Tibial artery (tissue), 4 donors: ENCODE data around the gene GANC.

Experiments
- DNase-seq, 2 donors: peaks; one replicate each; pipeline ENCODE4 v3.0.0-alpha.2; 2019
- H3K27ac ChIP-seq, 2 donors: fragments of 200-600 bp; sonication (generic) in 1 of 2; 1 replicate in 1 of 2; 2 replicates in 1 of 2; pipeline ENCODE4 v1.5.1; 2018 to 2019; ENCODE audit warnings: mild to moderate bottlenecking in 1 of 2
- H3K27me3 ChIP-seq, 2 donors: fragments of 200-600 bp; sonication (generic) in 1 of 2; one replicate each; pipeline versions ENCODE4 v1.5.1 to v1.6.0; 2016 to 2019
- H3K36me3 ChIP-seq, 3 donors: fragments of 200-600 bp; sonication (generic) in 2 of 3; one replicate each; pipeline ENCODE4 v1.5.1; 2016 to 2019; ENCODE audit warnings: mild to moderate bottlenecking in 2 of 3
- H3K4me1 ChIP-seq, 4 donors: fragments of 200-600 bp; sonication (generic) in 2 of 4; 1 replicate in 3 of 4; 2 replicates in 1 of 4; pipeline ENCODE4 v1.5.1; 2016 to 2019
- H3K4me3 ChIP-seq, 2 donors: fragments of 200-600 bp; sonication (generic) in 1 of 2; 1 replicate in 1 of 2; 2 replicates in 1 of 2; pipeline ENCODE4 v1.5.1; 2018 to 2019; ENCODE audit warnings: mild to moderate bottlenecking in 2 of 2
- H3K9me3 ChIP-seq, 3 donors: fragments of 200-600 bp; sonication (generic) in 1 of 3; one replicate each; pipeline ENCODE4 v1.5.1; 2016 to 2019
- CTCF ChIP-seq, 2 experiments: fragments of 200-600 bp in 1 of 2; fragments of 450-650 bp in 1 of 2; IDR thresholded peaks; one replicate each; pipeline ENCODE4 v1.5.1; 2017 to 2019; ENCODE audit warnings: antibody characterized with exemption in 2 of 2, mild to moderate bottlenecking in 1 of 2, moderate library complexity in 1 of 2
- intact Hi-C: fragments of 100-400 bp; cut with DNase I; formaldehyde crosslinking; loops from one replicate; pipeline ENCODE4 v1.15.0; 2023; ENCODE audit warnings: low total_unique reads

GANC gene

DNA sequence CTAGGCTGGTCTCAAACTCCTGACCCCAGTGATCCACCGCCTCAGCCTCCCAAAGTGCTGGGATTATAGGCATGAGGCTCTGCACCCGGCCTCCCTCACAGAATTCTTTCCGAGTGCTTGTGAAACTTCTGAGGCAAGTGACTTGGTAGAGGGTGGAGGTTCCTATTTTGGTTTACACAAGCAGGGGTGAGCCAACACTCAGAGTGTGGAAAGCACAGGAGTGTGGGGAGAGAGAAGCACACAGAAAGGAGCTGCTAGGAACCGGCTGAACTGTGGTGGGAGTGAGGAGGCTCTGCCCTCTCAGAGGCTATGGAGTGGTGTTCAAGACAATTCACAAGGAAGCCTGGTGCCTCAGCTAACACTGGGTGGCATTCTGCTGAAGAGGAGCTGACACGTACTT is 94.0 kb downstream of the GANC start:
- H3K27me3 ChIP-seq = no peaks in the 10 kb centered on the region
- no peak for TF ChIP-seq CTCF (IDR thresholded peaks at IDR 0.05)
- H3K4me1 ChIP-seq = no peaks in the 10 kb centered on the region
- intact Hi-C loops = no loop called here
- H3K9me3 ChIP-seq = no peaks in the 10 kb centered on the region
- H3K4me3 ChIP-seq = no peak overlapping the region
- no peak overlapping the region for H3K27ac ChIP-seq
- H3K36me3 ChIP-seq = peaks cover 0 to 7% (median 0%) of the 10 kb centered on the region in 3 donors
- no peak for DNase-seq

DNA sequence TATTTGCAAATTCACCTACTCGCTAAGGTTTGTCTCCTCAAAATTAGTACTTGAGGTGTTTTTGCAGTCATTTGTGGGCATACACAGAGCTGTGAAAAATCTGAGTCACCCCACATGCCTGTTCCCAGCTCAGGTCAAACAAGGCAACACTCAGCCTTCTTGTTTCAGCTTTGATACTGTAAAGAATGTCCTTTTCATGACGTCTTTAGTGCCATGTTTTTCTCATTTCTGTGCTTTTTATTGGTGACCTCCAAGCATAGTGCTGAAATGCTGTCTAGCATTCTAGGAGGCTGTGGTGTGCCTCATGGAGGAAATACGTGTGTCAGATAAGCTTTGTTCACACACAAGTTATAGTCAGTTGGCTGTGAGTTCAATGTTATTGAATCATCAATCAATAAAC is 95.1 kb downstream of the GANC start:
- Histone ChIP-seq H3K27me3 (no peaks in the 10 kb centered on the region), H3K4me3 (no peak overlapping the region), H3K27ac (no peak overlapping the region), H3K9me3 (no peaks in the 10 kb centered on the region), H3K36me3 (no peaks in the 10 kb centered on the region), H3K4me1 (no peaks in the 10 kb centered on the region)
- intact Hi-C loops = no loop called here
- TF ChIP-seq CTCF (IDR thresholded peaks at IDR 0.05) = no peak
- DNase-seq = no peak

DNA sequence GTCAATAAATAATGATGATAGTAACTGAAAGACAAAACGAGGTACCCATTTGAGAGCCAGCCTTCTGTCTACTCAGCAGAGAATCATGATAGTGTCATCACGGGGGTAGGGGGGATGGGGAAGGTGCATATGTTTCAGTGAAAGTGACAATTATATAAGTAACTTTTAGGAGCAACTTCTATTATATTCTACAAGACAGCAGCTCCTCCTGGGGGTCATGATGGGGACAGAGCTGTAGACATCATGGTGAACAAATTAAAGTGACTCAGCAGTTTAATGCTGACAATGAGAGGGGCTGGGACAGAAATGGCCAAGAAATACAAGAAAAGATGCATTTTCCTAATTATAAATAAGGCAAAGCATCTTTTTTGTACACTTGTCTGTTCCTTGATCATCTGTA is 98.1 kb downstream of the GANC start:
- no peaks in the 10 kb centered on the region for H3K4me1 ChIP-seq
- H3K27ac ChIP-seq = no peak overlapping the region
- intact Hi-C loops = no loop called here
- TF ChIP-seq CTCF (IDR thresholded peaks at IDR 0.05) = no peak
- H3K36me3 ChIP-seq = no peaks in the 10 kb centered on the region
- no peak overlapping the region for H3K4me3 ChIP-seq
- no peak for DNase-seq
- no peaks in the 10 kb centered on the region for H3K27me3 ChIP-seq
- no peaks in the 10 kb centered on the region for H3K9me3 ChIP-seq

GRCh38 chr15:42373274-42373673 is 100.3 kb downstream of the GANC start:
- no peaks in the 10 kb centered on the region for H3K36me3 ChIP-seq
- no peak for TF ChIP-seq CTCF (IDR thresholded peaks at IDR 0.05)
- DNase-seq = no peak
- H3K27me3 ChIP-seq = no peaks in the 10 kb centered on the region
- no peak overlapping the region for H3K27ac ChIP-seq
- no peaks in the 10 kb centered on the region for H3K4me1 ChIP-seq
- no peaks in the 10 kb centered on the region for H3K9me3 ChIP-seq
- intact Hi-C loops = no loop called here
- H3K4me3 ChIP-seq = no peak overlapping the region

DNA sequence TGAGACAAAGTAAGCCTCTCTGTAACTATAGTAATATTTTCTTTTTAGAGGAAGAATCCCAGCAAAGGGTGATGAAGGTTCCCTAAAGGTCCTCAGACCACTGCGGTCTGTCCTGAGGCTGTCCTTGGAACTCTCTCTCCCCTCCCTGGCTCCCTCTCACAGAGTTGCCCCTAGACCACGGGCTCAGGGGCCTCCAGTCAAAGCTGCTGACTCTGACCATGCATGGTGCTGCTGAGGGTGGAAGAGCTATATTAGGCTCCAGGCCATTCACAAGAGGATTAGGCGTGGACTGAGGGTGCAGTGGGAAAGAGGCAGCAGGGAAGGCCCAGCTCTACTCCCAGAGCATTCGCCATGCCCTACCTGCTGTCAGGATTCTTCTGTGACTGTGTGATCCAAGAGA is 100.9 kb downstream of the GANC start:
- Histone ChIP-seq H3K36me3 (no peaks in the 10 kb centered on the region), H3K27ac (no peak overlapping the region), H3K4me1 (no peaks in the 10 kb centered on the region), H3K9me3 (no peaks in the 10 kb centered on the region), H3K4me3 (no peak overlapping the region), H3K27me3 (no peaks in the 10 kb centered on the region)
- intact Hi-C loops = no loop called here
- TF ChIP-seq CTCF (IDR thresholded peaks at IDR 0.05) = no peak
- no peak for DNase-seq

- no peak for DNase-seq
- Histone ChIP-seq H3K9me3 (no peaks in the 10 kb centered on the region), H3K27ac (no peak overlapping the region), H3K4me3 (no peak overlapping the region), H3K36me3 (no peaks in the 10 kb centered on the region), H3K4me1 (no peaks in the 10 kb centered on the region), H3K27me3 (no peaks in the 10 kb centered on the region)
- no peak for TF ChIP-seq CTCF (IDR thresholded peaks at IDR 0.05)
- intact Hi-C loops = no loop called here
These were observed 101.8 kb downstream of the GANC start for GRCh38 chr15:42374810-42375209.
